ENCODE results near the gene SLC12A4.

Gene SLC12A4

DNA sequence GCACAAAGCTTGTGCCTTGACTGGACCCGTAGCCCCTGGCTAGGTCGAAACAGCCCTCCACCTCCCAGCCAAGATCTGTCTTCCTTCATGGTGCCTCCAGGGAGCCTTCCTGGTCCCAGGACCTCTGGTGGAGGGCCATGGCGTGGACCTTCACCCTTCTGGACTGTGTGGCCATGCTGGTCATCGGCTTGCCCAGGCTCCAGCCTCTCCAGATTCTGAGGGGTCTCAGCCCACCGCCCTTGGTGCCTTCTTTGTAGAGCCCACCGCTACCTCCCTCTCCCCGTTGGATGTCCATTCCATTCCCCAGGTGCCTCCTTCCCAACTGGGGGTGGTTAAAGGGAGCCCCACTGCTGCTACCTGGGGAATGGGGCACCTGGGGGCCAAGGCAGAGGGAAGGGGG, 40.3 kb downstream of the SLC12A4 start:
- Histone ChIP-seq H3K36me3 (ENCODE audit: control insufficient read depth in 1 of 2, insufficient read depth in 2 of 2, low read length in 2 of 2) (peaks cover 19 to 68% of the 10 kb centered on the region in 2 donors), H3K27ac (ENCODE audit: low read depth, low read length) (no peak overlapping the region), H3K4me3 (ENCODE audit: low read depth in 1 of 2, low read length in 2 of 2) (no peak overlapping the region), H3K27me3 (ENCODE audit: control insufficient read depth in 1 of 2, insufficient read depth in 2 of 2, low read length in 2 of 2) (no peaks in the 10 kb centered on the region), H3K9ac (ENCODE audit: low read depth in 1 of 2, low read length in 2 of 2) (no peak overlapping the region), H3K4me1 (ENCODE audit: control insufficient read depth in 1 of 2, insufficient read depth in 2 of 2, low read length in 2 of 2) (peaks cover 0 to under 1% of the 10 kb centered on the region in 2 donors), H3K9me3 (ENCODE audit: control insufficient read depth in 1 of 2, low read length in 2 of 2) (no peaks in the 10 kb centered on the region)

DNA sequence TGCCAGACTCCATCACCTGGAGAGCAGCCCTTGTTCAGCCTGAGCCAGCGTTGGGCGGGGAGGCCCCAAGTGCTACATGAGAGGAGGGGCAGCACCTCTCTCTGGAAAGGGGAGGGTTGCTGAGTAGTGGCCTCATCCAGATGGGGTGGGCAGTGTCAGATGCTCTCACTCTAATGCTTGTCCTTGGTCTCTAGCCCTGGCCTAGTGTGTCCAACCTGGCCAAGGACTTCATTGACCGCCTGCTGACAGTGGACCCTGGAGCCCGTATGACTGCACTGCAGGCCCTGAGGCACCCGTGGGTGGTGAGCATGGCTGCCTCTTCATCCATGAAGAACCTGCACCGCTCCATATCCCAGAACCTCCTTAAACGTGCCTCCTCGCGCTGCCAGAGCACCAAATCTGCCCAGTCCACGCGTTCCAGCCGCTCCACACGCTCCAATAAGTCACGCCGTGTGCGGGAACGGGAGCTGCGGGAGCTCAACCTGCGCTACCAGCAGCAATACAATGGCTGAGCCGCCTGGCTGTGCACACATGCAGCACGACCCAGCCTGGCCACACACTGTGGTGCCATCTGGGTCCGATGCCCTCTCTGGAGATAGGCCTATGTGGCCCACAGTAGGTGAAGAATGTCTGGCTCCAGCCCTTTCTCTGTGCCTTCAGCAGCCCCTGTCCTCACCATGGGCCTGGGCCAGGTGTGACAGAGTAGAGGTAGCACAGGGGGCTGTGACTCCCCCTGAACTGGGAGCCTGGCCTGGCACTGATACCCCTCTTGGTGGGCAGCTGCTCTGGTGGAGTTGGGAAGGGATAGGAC, 41.1 kb downstream of the SLC12A4 start:
- Histone ChIP-seq H3K4me3 (ENCODE audit: low read depth in 1 of 2, low read length in 2 of 2) (no peak overlapping the region), H3K4me1 (ENCODE audit: control insufficient read depth in 1 of 2, insufficient read depth in 2 of 2, low read length in 2 of 2) (peaks cover 0 to 6% of the 10 kb centered on the region in 2 donors), H3K27me3 (ENCODE audit: control insufficient read depth in 1 of 2, insufficient read depth in 2 of 2, low read length in 2 of 2) (no peaks in the 10 kb centered on the region), H3K9ac (ENCODE audit: low read depth in 1 of 2, low read length in 2 of 2) (no peak overlapping the region), H3K9me3 (ENCODE audit: control insufficient read depth in 1 of 2, low read length in 2 of 2) (no peaks in the 10 kb centered on the region), H3K27ac (ENCODE audit: low read depth, low read length) (no peak overlapping the region), H3K36me3 (ENCODE audit: control insufficient read depth in 1 of 2, insufficient read depth in 2 of 2, low read length in 2 of 2) (peaks cover 18 to 76% of the 10 kb centered on the region in 2 donors)

- no peak overlapping the region for H3K4me3 ChIP-seq (ENCODE audit: low read depth in 1 of 2, low read length in 2 of 2)
- H3K4me1 ChIP-seq (ENCODE audit: control insufficient read depth in 1 of 2, insufficient read depth in 2 of 2, low read length in 2 of 2) = peaks cover 0 to 6% of the 10 kb centered on the region in 2 donors
- no peaks in the 10 kb centered on the region for H3K9me3 ChIP-seq (ENCODE audit: control insufficient read depth in 1 of 2, low read length in 2 of 2)
- H3K9ac ChIP-seq (ENCODE audit: low read depth in 1 of 2, low read length in 2 of 2) = no peak overlapping the region
- no peaks in the 10 kb centered on the region for H3K27me3 ChIP-seq (ENCODE audit: control insufficient read depth in 1 of 2, insufficient read depth in 2 of 2, low read length in 2 of 2)
- no peak overlapping the region for H3K27ac ChIP-seq (ENCODE audit: low read depth, low read length)
- H3K36me3 ChIP-seq (ENCODE audit: control insufficient read depth in 1 of 2, insufficient read depth in 2 of 2, low read length in 2 of 2) = peaks cover 14 to 72% of the 10 kb centered on the region in 2 donors
Observed at GRCh38 chr16:67926181-67926750, 42.2 kb downstream of the SLC12A4 start.

DNA sequence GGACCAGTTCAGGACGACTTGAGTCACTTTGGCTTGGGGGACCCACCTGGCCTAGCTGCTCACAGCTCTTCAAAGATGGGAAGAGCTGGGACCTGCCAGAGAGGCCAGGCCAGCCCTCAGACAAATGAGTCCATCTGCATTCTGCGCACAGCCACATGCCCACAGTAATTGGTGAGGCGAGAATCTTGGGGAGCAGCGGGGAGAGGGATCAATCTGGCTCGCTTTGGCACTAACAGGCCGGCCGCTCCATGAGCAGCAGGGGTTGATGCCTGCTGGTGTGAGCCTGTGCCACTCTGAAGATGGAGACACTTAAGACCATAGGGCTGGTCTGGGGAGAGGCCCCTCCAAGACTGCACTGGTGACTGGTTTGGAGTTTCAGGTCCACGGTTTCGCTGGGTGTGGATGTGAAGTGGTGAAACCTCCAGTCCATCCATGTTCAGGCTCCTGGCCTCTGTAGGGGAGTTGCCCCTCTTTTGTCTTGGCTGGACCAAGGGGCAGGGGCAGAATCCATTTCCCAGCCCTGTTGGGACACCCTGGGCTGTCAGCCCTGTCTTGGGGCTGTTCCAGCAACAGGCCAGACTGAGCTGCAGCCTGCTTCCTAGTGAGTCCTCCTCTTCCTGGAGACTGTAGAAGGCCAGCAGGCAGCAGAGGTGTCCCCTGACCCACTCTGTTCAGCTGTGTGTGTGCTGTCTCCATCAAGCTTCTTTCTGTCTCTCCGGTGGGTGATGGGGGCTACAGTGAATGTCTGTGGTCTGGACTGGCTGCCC, 44.1 kb downstream of the SLC12A4 start:
- no peak overlapping the region for H3K4me3 ChIP-seq (ENCODE audit: low read depth in 1 of 2, low read length in 2 of 2)
- no peaks in the 10 kb centered on the region for H3K9me3 ChIP-seq (ENCODE audit: control insufficient read depth in 1 of 2, low read length in 2 of 2)
- H3K36me3 ChIP-seq (ENCODE audit: control insufficient read depth in 1 of 2, insufficient read depth in 2 of 2, low read length in 2 of 2) = peaks cover 8 to 65% of the 10 kb centered on the region in 2 donors
- H3K27ac ChIP-seq (ENCODE audit: low read depth, low read length) = no peak overlapping the region
- H3K9ac ChIP-seq (ENCODE audit: low read depth in 1 of 2, low read length in 2 of 2) = no peak overlapping the region
- H3K27me3 ChIP-seq (ENCODE audit: control insufficient read depth in 1 of 2, insufficient read depth in 2 of 2, low read length in 2 of 2) = no peaks in the 10 kb centered on the region
- peaks cover 0 to 6% of the 10 kb centered on the region in 2 donors for H3K4me1 ChIP-seq (ENCODE audit: control insufficient read depth in 1 of 2, insufficient read depth in 2 of 2, low read length in 2 of 2)

DNA sequence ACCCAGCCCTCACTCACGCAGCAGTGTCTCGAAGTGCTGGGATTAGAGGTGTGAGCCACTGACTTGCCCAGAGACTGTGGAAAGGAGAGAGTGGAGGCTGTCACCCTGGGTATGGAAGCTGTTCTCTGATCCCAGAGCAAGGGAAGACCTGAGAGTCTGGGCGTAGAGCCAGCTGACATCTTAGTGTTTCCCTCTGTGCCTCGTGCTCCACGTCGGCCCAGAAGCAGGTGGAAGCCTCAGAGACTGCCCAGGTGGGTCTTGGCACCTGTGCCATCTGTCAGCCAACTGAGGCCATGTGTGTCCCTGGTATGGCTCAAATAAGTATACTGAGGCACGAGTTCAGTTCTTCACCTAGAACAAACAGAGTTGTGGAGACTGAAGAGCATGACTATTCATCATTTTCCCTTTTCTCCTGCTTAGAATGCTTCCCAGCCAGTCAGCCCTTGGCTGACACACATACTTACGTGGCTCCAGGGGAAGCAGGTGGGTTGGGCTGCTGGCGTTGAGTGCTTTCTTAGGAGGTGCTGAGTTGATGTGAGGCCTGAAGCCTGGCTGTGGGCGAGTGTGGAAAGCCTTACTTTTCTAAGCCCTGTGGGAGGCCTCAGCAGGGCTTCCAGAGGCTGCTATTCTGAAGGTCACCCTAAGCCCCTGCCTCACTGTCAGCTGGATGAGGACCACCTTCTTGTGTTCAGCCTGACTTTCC, 44.9 kb downstream of the SLC12A4 start:
- Histone ChIP-seq H3K4me3 (ENCODE audit: low read depth in 1 of 2, low read length in 2 of 2) (no peak overlapping the region), H3K27ac (ENCODE audit: low read depth, low read length) (no peak overlapping the region), H3K4me1 (ENCODE audit: control insufficient read depth in 1 of 2, insufficient read depth in 2 of 2, low read length in 2 of 2) (peaks cover 0 to 6% of the 10 kb centered on the region in 2 donors), H3K27me3 (ENCODE audit: control insufficient read depth in 1 of 2, insufficient read depth in 2 of 2, low read length in 2 of 2) (no peaks in the 10 kb centered on the region), H3K9ac (ENCODE audit: low read depth in 1 of 2, low read length in 2 of 2) (no peak overlapping the region), H3K36me3 (ENCODE audit: control insufficient read depth in 1 of 2, insufficient read depth in 2 of 2, low read length in 2 of 2) (peaks cover 10 to 64% of the 10 kb centered on the region in 2 donors), H3K9me3 (ENCODE audit: control insufficient read depth in 1 of 2, low read length in 2 of 2) (no peaks in the 10 kb centered on the region)

DNA sequence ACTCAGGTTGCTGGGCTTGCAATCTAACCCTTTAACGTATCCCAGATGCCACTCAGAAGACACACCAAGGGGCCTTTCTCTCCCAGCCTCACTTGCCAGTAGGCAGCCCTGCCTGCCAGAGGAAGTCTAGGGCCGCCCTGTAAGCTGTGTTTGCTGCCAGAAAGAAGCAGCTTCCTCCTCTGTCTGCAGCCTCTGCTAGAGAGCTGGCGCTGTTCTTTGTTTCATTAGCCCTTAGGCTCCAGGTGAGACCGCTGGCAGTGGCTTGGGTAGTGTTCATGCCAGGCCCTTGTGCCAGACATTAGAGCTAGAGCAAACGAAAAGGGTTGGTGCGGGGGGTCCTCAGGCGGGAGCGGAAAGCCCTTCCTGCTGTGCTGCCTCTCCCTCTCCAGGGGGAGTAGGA, 45.7 kb downstream of the SLC12A4 start:
- H3K4me3 ChIP-seq (ENCODE audit: low read depth in 1 of 2, low read length in 2 of 2) = no peak overlapping the region
- no peak overlapping the region for H3K9ac ChIP-seq (ENCODE audit: low read depth in 1 of 2, low read length in 2 of 2)
- H3K4me1 ChIP-seq (ENCODE audit: control insufficient read depth in 1 of 2, insufficient read depth in 2 of 2, low read length in 2 of 2) = peaks cover 0 to 6% of the 10 kb centered on the region in 2 donors
- peaks cover 10 to 60% of the 10 kb centered on the region in 2 donors for H3K36me3 ChIP-seq (ENCODE audit: control insufficient read depth in 1 of 2, insufficient read depth in 2 of 2, low read length in 2 of 2)
- no peak overlapping the region for H3K27ac ChIP-seq (ENCODE audit: low read depth, low read length)
- H3K27me3 ChIP-seq (ENCODE audit: control insufficient read depth in 1 of 2, insufficient read depth in 2 of 2, low read length in 2 of 2) = no peaks in the 10 kb centered on the region
- H3K9me3 ChIP-seq (ENCODE audit: control insufficient read depth in 1 of 2, low read length in 2 of 2) = no peaks in the 10 kb centered on the region

GRCh38 chr16:67922221-67922620, 46.2 kb downstream of the SLC12A4 start:
- Histone ChIP-seq H3K9me3 (ENCODE audit: control insufficient read depth in 1 of 2, low read length in 2 of 2) (no peaks in the 10 kb centered on the region), H3K4me1 (ENCODE audit: control insufficient read depth in 1 of 2, insufficient read depth in 2 of 2, low read length in 2 of 2) (peaks cover 0 to 6% of the 10 kb centered on the region in 2 donors), H3K9ac (ENCODE audit: low read depth in 1 of 2, low read length in 2 of 2) (no peak overlapping the region), H3K4me3 (ENCODE audit: low read depth in 1 of 2, low read length in 2 of 2) (no peak overlapping the region), H3K27me3 (ENCODE audit: control insufficient read depth in 1 of 2, insufficient read depth in 2 of 2, low read length in 2 of 2) (no peaks in the 10 kb centered on the region), H3K36me3 (ENCODE audit: control insufficient read depth in 1 of 2, insufficient read depth in 2 of 2, low read length in 2 of 2) (peaks cover 11 to 60% of the 10 kb centered on the region in 2 donors), H3K27ac (ENCODE audit: low read depth, low read length) (no peak overlapping the region)

DNA sequence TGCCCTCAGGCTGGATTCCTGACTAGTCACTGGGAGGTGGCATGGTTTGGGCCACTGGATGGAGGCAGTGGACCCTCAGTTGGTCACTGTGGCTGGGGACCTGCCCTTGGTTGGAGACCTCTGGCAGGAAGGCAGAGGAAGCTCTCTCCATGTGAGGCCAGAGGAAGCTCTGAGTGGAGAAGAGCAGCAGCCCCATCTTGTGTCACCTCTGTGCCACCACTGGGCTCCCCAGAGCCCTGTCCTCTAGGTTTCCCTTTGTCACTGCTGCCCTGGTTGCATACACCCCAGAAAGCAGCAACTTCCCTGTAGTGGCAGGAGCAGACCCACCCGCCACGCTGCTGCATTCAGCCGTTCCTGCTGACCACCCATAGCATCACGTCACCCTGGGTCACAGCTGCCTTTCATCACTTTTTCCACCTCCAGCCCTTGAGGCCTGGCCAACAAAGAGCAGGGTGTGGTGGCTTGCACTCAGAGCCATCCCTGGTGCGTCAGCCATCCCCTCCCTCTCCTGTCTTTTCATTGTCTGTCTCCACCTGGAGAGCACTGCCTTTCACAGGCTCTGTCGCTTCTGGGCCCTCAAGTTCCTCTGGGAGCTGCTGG, 48.7 kb downstream of the SLC12A4 start:
- Histone ChIP-seq H3K9ac (ENCODE audit: low read depth in 1 of 2, low read length in 2 of 2) (no peak overlapping the region), H3K9me3 (ENCODE audit: control insufficient read depth in 1 of 2, low read length in 2 of 2) (no peaks in the 10 kb centered on the region), H3K36me3 (ENCODE audit: control insufficient read depth in 1 of 2, insufficient read depth in 2 of 2, low read length in 2 of 2) (peaks cover 15 to 72% of the 10 kb centered on the region in 2 donors), H3K4me1 (ENCODE audit: control insufficient read depth in 1 of 2, insufficient read depth in 2 of 2, low read length in 2 of 2) (peaks cover 0 to 9% of the 10 kb centered on the region in 2 donors), H3K27me3 (ENCODE audit: control insufficient read depth in 1 of 2, insufficient read depth in 2 of 2, low read length in 2 of 2) (no peaks in the 10 kb centered on the region), H3K27ac (ENCODE audit: low read depth, low read length) (no peak overlapping the region), H3K4me3 (ENCODE audit: low read depth in 1 of 2, low read length in 2 of 2) (no peak overlapping the region)

DNA sequence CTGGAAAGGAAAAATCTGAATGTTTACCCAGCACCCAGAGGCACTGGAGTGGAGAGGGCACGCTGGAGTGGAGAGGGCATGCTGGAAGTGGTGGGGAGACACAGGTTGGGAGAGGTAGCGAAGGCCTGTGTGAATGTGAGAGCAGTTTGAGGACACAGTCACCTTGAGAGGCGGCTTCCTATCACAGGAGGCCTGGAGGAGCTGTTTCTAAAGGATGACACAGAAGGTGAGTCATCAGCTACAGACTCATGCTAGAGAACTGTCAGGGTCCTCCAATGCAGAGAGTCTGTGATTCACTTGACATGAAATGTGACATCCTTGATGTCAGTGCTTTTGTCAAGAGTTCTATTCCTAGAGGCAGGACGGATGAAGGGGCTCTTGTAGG, 50.6 kb downstream of the SLC12A4 start:
- no peak overlapping the region for H3K9ac ChIP-seq (ENCODE audit: low read depth in 1 of 2, low read length in 2 of 2)
- H3K9me3 ChIP-seq (ENCODE audit: control insufficient read depth in 1 of 2, low read length in 2 of 2) = no peaks in the 10 kb centered on the region
- H3K27ac ChIP-seq (ENCODE audit: low read depth, low read length) = no peak overlapping the region
- no peaks in the 10 kb centered on the region for H3K27me3 ChIP-seq (ENCODE audit: control insufficient read depth in 1 of 2, insufficient read depth in 2 of 2, low read length in 2 of 2)
- peaks cover 18 to 57% of the 10 kb centered on the region in 2 donors for H3K36me3 ChIP-seq (ENCODE audit: control insufficient read depth in 1 of 2, insufficient read depth in 2 of 2, low read length in 2 of 2)
- H3K4me3 ChIP-seq (ENCODE audit: low read depth in 1 of 2, low read length in 2 of 2) = no peak overlapping the region
- H3K4me1 ChIP-seq (ENCODE audit: control insufficient read depth in 1 of 2, insufficient read depth in 2 of 2, low read length in 2 of 2) = peaks cover 0 to 5% of the 10 kb centered on the region in 2 donors

Measured in duodenal mucosa (tissue), 2 donors.